Activated CD8-positive, alpha-beta memory T cell treated with anti-CD3 and anti-CD28 coated beads, Interleukin-2, amount 10 ng/mL, durations not matched to agents 7 days and 5 days (primary cell): ENCODE measurements around the gene UBR3. TPM values are rescaled to one million over a fixed set of nuclear protein-coding genes. Genes with fewer than 3 reads are reported as not detected.
"Not testable (repeated sequence)": the region's sequence is repeated elsewhere in the genome, so short reads cannot be mapped to it uniquely, and the experiment has no call there.

ENCODE experiments used
- ATAC-seq: fragments of 150-1000 bp; cut with Tn5 transposase; one replicate; pipeline ENCODE4 v1.10.0; 2021; ENCODE audit warnings: moderate library complexity
- CTCF ChIA-PET: fragments of 350-600 bp; sonication (Branson Sonifier 250); formaldehyde crosslinking; loops from one replicate; lab custom pipeline; 2021; ENCODE audit warnings: antibody characterized with exemption; lab: Charles Lee
- DNase-seq: peaks from one replicate; pipeline ENCODE4 v3.0.0-alpha.2; 2020
- H3K27ac Mint-ChIP-seq: one replicate; pipeline ENCODE4 v1.8.0; 2021; ENCODE audit warnings: mild to moderate bottlenecking, mixed read lengths
- H3K27me3 Mint-ChIP-seq: one replicate; pipeline ENCODE4 v1.8.0; 2021; ENCODE audit warnings: mixed read lengths
- H3K36me3 Mint-ChIP-seq: one replicate; pipeline ENCODE4 v1.8.0; 2021; ENCODE audit warnings: mild to moderate bottlenecking, mixed read lengths
- H3K4me1 Mint-ChIP-seq: one replicate; pipeline ENCODE4 v1.8.0; 2021; ENCODE audit warnings: mixed read lengths
- H3K4me3 Mint-ChIP-seq: one replicate; pipeline ENCODE4 v1.8.0; 2021; ENCODE audit warnings: mild to moderate bottlenecking, moderate library complexity, mixed read lengths
- H3K9me3 Mint-ChIP-seq: one replicate; pipeline ENCODE4 v1.8.0; 2022; ENCODE audit warnings: low read depth, mixed read lengths
- total RNA-seq, 2 experiments: library from RNA; stranded (reverse); gene quantifications; one replicate each; pipeline ENCODE4 v1.2.3, GENCODE V29; 2021

UBR3 gene
- total RNA-seq, 2 experiments from 2014 or later, result 21.3 to 23.2 TPM

GRCh38 chr2:169834401-169834800 is 7.1 kb downstream of the UBR3 start:
- H3K9me3 Mint-ChIP-seq, result no peaks in the 10 kb centered on the region
- ATAC-seq, result no peak
- no peak overlapping the region for H3K27ac Mint-ChIP-seq
- H3K4me3 Mint-ChIP-seq, result no peak overlapping the region
- peaks cover 15% of the 10 kb centered on the region for H3K4me1 Mint-ChIP-seq
- H3K27me3 Mint-ChIP-seq, result no peaks in the 10 kb centered on the region
- CTCF ChIA-PET, result interaction anchor here (1.0 to 1.8 kb wide), 2 partner anchors 9 to 10 kb away, joined by 3 to 6 read pairs; partner anchors contain the start of gene METTL5
- DNase-seq, result no peak
- H3K36me3 Mint-ChIP-seq, result peaks cover 12% of the 10 kb centered on the region

GRCh38 chr2:169838743-169839489 is 11.7 kb downstream of the UBR3 start:
- CTCF ChIA-PET, result no interaction called here
- Mint-ChIP-seq H3K36me3 (peaks cover 12% of the 10 kb centered on the region), H3K27me3 (no peaks in the 10 kb centered on the region), H3K4me1 (peaks cover 5% of the 10 kb centered on the region), H3K4me3 (no peak overlapping the region), H3K9me3 (no peaks in the 10 kb centered on the region), H3K27ac (no peak overlapping the region)
- no peak for DNase-seq
- no peak for ATAC-seq

- H3K36me3 Mint-ChIP-seq, result peaks cover 10% of the 10 kb centered on the region
- CTCF ChIA-PET, result no interaction called here
- no peak overlapping the region for H3K27ac Mint-ChIP-seq
- H3K4me1 Mint-ChIP-seq, result no peaks in the 10 kb centered on the region
- DNase-seq, result no peak
- no peak for ATAC-seq
- no peak overlapping the region for H3K4me3 Mint-ChIP-seq
- H3K27me3 Mint-ChIP-seq, result no peaks in the 10 kb centered on the region
- no peaks in the 10 kb centered on the region for H3K9me3 Mint-ChIP-seq
These were observed 12.9 kb downstream of the UBR3 start for GRCh38 chr2:169839954-169840746.

- Mint-ChIP-seq H3K27me3 (no peaks in the 10 kb centered on the region), H3K36me3 (peaks cover 10% of the 10 kb centered on the region), H3K4me3 (no peak overlapping the region), H3K9me3 (no peaks in the 10 kb centered on the region), H3K4me1 (no peaks in the 10 kb centered on the region), H3K27ac (no peak overlapping the region)
- DNase-seq, result no peak
- no peak for ATAC-seq
- CTCF ChIA-PET, result no interaction called here
These were observed 13.5 kb downstream of the UBR3 start for GRCh38 chr2:169840747-169841142.

GRCh38 chr2:169841625-169842024 is 14.4 kb downstream of the UBR3 start:
- DNase-seq, ATAC-seq, H3K9me3 Mint-ChIP-seq, H3K27ac Mint-ChIP-seq, H3K4me1 Mint-ChIP-seq, H3K4me3 Mint-ChIP-seq, CTCF ChIA-PET, H3K27me3 Mint-ChIP-seq: not testable (repeated sequence)
- peaks cover 14% of the 10 kb centered on the region for H3K36me3 Mint-ChIP-seq

GRCh38 chr2:169845016-169845415 is 17.8 kb downstream of the UBR3 start:
- Mint-ChIP-seq H3K27me3 (no peaks in the 10 kb centered on the region), H3K4me1 (peaks cover 6% of the 10 kb centered on the region), H3K9me3 (peaks cover 4% of the 10 kb centered on the region), H3K4me3 (no peak overlapping the region), H3K27ac (no peak overlapping the region), H3K36me3 (peaks cover 26% of the 10 kb centered on the region)
- CTCF ChIA-PET, result interaction anchor here (0.8 kb wide), 1 partner anchor 731 kb away, joined by 4 read pairs; no protein-coding TSS in a partner anchor
- ATAC-seq (no peak), DNase-seq (no peak)

GRCh38 chr2:169848959-169849693 is 21.9 kb downstream of the UBR3 start:
- H3K27ac Mint-ChIP-seq, CTCF ChIA-PET, ATAC-seq: not testable (repeated sequence)

GRCh38 chr2:169849710-169850109 is 22.5 kb downstream of the UBR3 start:
- ATAC-seq, result no peak

More at GRCh38 chr2:169848959-169849693, 21.9 kb downstream of the UBR3 start:
- DNase-seq, H3K4me3 Mint-ChIP-seq, H3K4me1 Mint-ChIP-seq, H3K9me3 Mint-ChIP-seq, H3K27me3 Mint-ChIP-seq: not testable (repeated sequence)
- peaks cover 28% of the 10 kb centered on the region for H3K36me3 Mint-ChIP-seq

GRCh38 chr2:169853041-169853668 is 25.9 kb downstream of the UBR3 start:
- CTCF ChIA-PET, result no interaction called here
- no peak overlapping the region for H3K4me3 Mint-ChIP-seq
- no peak for ATAC-seq
- H3K27ac Mint-ChIP-seq, result no peak overlapping the region
- peaks cover 4% of the 10 kb centered on the region for H3K9me3 Mint-ChIP-seq
- DNase-seq, result no peak
- no peaks in the 10 kb centered on the region for H3K27me3 Mint-ChIP-seq
- peaks cover 29% of the 10 kb centered on the region for H3K36me3 Mint-ChIP-seq
- peaks cover 8% of the 10 kb centered on the region for H3K4me1 Mint-ChIP-seq

More at GRCh38 chr2:169849710-169850109, 22.5 kb downstream of the UBR3 start:
- H3K27me3 Mint-ChIP-seq, result no peaks in the 10 kb centered on the region
- CTCF ChIA-PET, result no interaction called here
- H3K36me3 Mint-ChIP-seq, result peaks cover 28% of the 10 kb centered on the region
- H3K4me1 Mint-ChIP-seq, result peaks cover 8% of the 10 kb centered on the region
- H3K9me3 Mint-ChIP-seq, result peaks cover 4% of the 10 kb centered on the region
- H3K27ac Mint-ChIP-seq, result no peak overlapping the region
- no peak for DNase-seq
- no peak overlapping the region for H3K4me3 Mint-ChIP-seq

- H3K9me3 Mint-ChIP-seq, H3K27ac Mint-ChIP-seq, H3K27me3 Mint-ChIP-seq, DNase-seq, CTCF ChIA-PET, H3K4me1 Mint-ChIP-seq, H3K4me3 Mint-ChIP-seq, ATAC-seq: not testable (repeated sequence)
- peaks cover 15% of the 10 kb centered on the region for H3K36me3 Mint-ChIP-seq
These were observed 28.3 kb downstream of the UBR3 start for GRCh38 chr2:169855281-169856258.

- peaks cover 18% of the 10 kb centered on the region for H3K36me3 Mint-ChIP-seq
- CTCF ChIA-PET, result interaction anchor here (0.7 kb wide), 1 partner anchor 20 kb away, joined by 3 read pairs; no protein-coding TSS in a partner anchor
- H3K27ac Mint-ChIP-seq, result no peak overlapping the region
- H3K9me3 Mint-ChIP-seq, result no peaks in the 10 kb centered on the region
- DNase-seq, result no peak
- H3K4me3 Mint-ChIP-seq, result no peak overlapping the region
- ATAC-seq, result no peak
- no peaks in the 10 kb centered on the region for H3K27me3 Mint-ChIP-seq
- no peaks in the 10 kb centered on the region for H3K4me1 Mint-ChIP-seq
These were observed 32.2 kb downstream of the UBR3 start for GRCh38 chr2:169859423-169859822.

- Mint-ChIP-seq H3K36me3 (peaks cover 16% of the 10 kb centered on the region), H3K9me3 (no peaks in the 10 kb centered on the region), H3K4me3 (no peak overlapping the region), H3K27ac (no peak overlapping the region), H3K27me3 (no peaks in the 10 kb centered on the region), H3K4me1 (no peaks in the 10 kb centered on the region)
- ATAC-seq (no peak), DNase-seq (no peak)
- CTCF ChIA-PET, result no interaction called here
These were observed 32.9 kb downstream of the UBR3 start for GRCh38 chr2:169860149-169860548.
